Measurements from ENCODE around the gene SH3PXD2B.

SH3PXD2B gene

GRCh38 chr5:172426086-172426485, 28.2 kb downstream of the SH3PXD2B start:
- no peak overlapping the region for H3K4me3 ChIP-seq (ENCODE audit: low read depth, low read length)
- no peak for DNase-seq (ENCODE audit: low read depth)
- TF ChIP-seq CTCF (IDR thresholded peaks at IDR 0.05; ENCODE audit: low read depth, low read length, missing control alignments) = no peak

DNA sequence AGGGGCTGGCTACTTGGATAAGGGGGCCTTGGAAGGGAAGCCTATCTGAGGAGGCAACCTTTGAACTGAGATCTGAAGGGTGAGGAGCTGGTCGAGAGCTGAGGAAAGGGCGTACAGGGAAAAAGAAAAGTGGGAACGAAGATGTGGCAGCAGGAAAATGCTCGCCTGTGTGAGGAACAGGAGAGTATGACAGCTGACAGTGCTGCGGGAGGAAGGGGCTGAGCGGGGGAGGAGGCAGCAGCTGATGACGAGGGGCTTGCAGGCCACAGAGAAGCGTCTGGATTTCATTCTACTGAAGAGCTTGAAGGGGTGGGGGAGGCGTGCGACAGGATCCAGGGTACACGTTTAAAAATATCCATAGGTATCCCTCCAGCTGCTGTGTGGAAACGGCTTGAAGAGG, 28.9 kb downstream of the SH3PXD2B start:
- no peak overlapping the region for H3K4me3 ChIP-seq (ENCODE audit: low read depth, low read length)
- DNase-seq (ENCODE audit: low read depth) = no peak
- TF ChIP-seq CTCF (IDR thresholded peaks at IDR 0.05; ENCODE audit: low read depth, low read length, missing control alignments) = no peak

GRCh38 chr5:172424808-172425207, 29.5 kb downstream of the SH3PXD2B start:
- no peak overlapping the region for H3K4me3 ChIP-seq (ENCODE audit: low read depth, low read length)
- no peak for DNase-seq (ENCODE audit: low read depth)
- TF ChIP-seq CTCF (IDR thresholded peaks at IDR 0.05; ENCODE audit: low read depth, low read length, missing control alignments) = no peak

DNA sequence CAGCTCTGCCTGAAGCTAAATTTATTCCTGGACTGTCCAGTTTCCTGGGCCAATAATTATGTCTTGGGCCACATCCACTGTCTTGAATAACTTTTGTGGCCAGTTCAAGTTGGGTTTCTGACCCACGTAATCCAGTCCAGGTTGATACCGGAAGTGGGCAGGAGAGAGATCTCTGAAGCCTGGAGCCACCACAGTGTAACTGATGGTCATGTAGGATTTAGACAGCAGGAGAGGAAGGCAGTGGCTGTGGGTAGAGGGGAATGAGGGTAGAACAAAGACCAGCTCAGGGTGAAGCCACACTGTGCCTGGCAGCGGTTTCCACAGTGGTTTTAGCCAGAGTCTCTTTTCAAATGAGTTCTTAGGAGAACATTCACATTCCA, 30.2 kb downstream of the SH3PXD2B start:
- no peak for TF ChIP-seq CTCF (IDR thresholded peaks at IDR 0.05; ENCODE audit: low read depth, low read length, missing control alignments)
- no peak overlapping the region for H3K4me3 ChIP-seq (ENCODE audit: low read depth, low read length)
- DNase-seq (ENCODE audit: low read depth) = no peak

GRCh38 chr5:172423379-172424110, 30.8 kb downstream of the SH3PXD2B start:
- no peak overlapping the region for H3K4me3 ChIP-seq (ENCODE audit: low read depth, low read length)
- no peak for DNase-seq (ENCODE audit: low read depth)
- TF ChIP-seq CTCF (IDR thresholded peaks at IDR 0.05; ENCODE audit: low read depth, low read length, missing control alignments) = no peak

DNA sequence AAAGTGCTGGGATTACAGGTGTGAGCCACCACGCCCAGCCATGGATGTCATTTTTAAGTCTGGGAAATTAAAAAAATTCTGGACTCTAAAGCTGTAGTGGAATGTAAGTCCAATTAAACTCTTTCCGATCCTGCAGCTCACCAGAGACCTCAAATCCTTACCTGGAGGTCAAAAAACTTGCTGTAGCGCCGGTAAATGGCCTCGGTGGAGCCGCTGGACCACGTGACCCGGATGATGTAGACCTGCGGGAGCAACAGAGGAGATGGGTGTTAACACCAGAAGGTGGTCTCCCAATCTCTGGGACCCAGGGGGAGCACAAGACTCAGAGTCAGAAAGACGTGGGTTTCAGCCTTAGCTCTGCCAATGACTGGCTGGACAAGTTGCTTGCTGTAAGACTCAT, 32.1 kb downstream of the SH3PXD2B start:
- TF ChIP-seq CTCF (IDR thresholded peaks at IDR 0.05; ENCODE audit: low read depth, low read length, missing control alignments) = no peak
- DNase-seq (ENCODE audit: low read depth) = no peak

DNA sequence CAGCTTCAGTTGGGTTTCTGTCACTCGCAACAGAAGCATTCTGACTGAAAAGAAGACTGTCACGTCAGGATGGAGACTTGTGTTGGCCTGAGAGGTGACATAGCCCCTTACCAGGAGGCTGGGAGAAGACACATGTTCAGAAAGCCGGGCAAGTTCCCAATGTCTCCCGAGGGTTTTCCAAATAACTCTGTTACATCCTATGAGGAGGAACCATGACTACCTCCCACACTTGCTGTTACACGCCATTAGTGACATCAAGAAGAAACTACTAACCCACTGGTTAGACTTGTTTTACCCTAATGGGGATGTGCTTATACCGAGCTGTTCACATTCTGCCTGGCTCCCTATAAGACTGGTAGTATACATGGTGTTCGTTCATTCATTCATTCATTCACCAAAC, 33.3 kb downstream of the SH3PXD2B start:
- TF ChIP-seq CTCF (IDR thresholded peaks at IDR 0.05; ENCODE audit: low read depth, low read length, missing control alignments) = no peak
- no peak overlapping the region for H3K4me3 ChIP-seq (ENCODE audit: low read depth, low read length)

More for the DNA sequence above, 32.1 kb downstream of the SH3PXD2B start:
- no peak overlapping the region for H3K4me3 ChIP-seq (ENCODE audit: low read depth, low read length)

More for the DNA sequence above, 33.3 kb downstream of the SH3PXD2B start:
- no peak for DNase-seq (ENCODE audit: low read depth)

All from GM12864 (cell line).